Activated naive CD8-positive, alpha-beta T cell (primary cell): ENCODE data around the gene FGF23.
"Not testable (repeated sequence)": the region's sequence is repeated elsewhere in the genome, so short reads cannot be mapped to it uniquely, and the experiment has no call there.

Source experiments
- H3K27ac Mint-ChIP-seq: one replicate; pipeline ENCODE4 v1.8.0; 2021; ENCODE audit warnings: mixed read lengths
- H3K27me3 Mint-ChIP-seq: one replicate; pipeline ENCODE4 v1.8.0; 2021; ENCODE audit warnings: mixed read lengths
- H3K36me3 Mint-ChIP-seq: one replicate; pipeline ENCODE4 v1.8.0; 2021; ENCODE audit warnings: mixed read lengths
- H3K4me1 Mint-ChIP-seq: one replicate; pipeline ENCODE4 v1.8.0; 2021; ENCODE audit warnings: low read depth, mixed read lengths
- H3K4me3 Mint-ChIP-seq: one replicate; pipeline ENCODE4 v1.8.0; 2021; ENCODE audit warnings: mild to moderate bottlenecking, mixed read lengths
- H3K9me3 Mint-ChIP-seq: one replicate; pipeline ENCODE4 v1.8.0; 2021; ENCODE audit warnings: low read depth, mixed read lengths

The FGF23 gene

DNA sequence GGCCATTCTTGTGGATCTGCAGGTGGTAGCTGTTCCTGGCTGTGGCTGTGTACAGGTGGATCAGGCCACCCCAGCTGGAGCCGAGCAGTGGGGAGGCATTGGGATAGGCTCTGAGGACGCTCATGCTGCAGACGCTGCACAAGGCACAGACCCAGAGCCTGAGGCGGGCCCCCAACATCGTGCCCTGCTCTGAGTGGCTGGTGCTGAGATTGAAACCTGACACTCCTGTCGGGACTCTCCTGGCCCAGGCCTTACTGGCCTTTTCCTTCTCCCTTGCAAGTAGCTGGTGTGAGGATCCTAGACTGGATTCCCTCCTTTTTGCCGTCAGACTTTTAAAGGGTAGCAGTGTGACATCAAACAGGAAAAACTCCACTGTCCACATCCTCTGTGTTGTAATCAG lies at the start of gene FGF23:
TSS of gene FGF23 (minus strand) at position 308 of the 400 bp plus-strand sequence. CDS start at position 178, 130 bp downstream.
- H3K9me3 Mint-ChIP-seq = no peaks in the 10 kb centered on the region
- H3K27me3 Mint-ChIP-seq = peaks cover 6% of the 10 kb centered on the region
- no peaks in the 10 kb centered on the region for H3K4me1 Mint-ChIP-seq
- no peak within 1 kb of the TSS for H3K4me3 Mint-ChIP-seq
- no peaks in the 10 kb centered on the region for H3K36me3 Mint-ChIP-seq
- no peak within 1 kb of the TSS for H3K27ac Mint-ChIP-seq

GRCh38 chr12:4424422-4424821 lies 44.9 kb upstream of the FGF23 start:
- no peak overlapping the region for H3K27ac Mint-ChIP-seq
- H3K4me1 Mint-ChIP-seq = no peaks in the 10 kb centered on the region
- H3K4me3 Mint-ChIP-seq = no peak overlapping the region
- no peaks in the 10 kb centered on the region for H3K36me3 Mint-ChIP-seq
- no peaks in the 10 kb centered on the region for H3K9me3 Mint-ChIP-seq
- peaks cover 3% of the 10 kb centered on the region for H3K27me3 Mint-ChIP-seq

DNA sequence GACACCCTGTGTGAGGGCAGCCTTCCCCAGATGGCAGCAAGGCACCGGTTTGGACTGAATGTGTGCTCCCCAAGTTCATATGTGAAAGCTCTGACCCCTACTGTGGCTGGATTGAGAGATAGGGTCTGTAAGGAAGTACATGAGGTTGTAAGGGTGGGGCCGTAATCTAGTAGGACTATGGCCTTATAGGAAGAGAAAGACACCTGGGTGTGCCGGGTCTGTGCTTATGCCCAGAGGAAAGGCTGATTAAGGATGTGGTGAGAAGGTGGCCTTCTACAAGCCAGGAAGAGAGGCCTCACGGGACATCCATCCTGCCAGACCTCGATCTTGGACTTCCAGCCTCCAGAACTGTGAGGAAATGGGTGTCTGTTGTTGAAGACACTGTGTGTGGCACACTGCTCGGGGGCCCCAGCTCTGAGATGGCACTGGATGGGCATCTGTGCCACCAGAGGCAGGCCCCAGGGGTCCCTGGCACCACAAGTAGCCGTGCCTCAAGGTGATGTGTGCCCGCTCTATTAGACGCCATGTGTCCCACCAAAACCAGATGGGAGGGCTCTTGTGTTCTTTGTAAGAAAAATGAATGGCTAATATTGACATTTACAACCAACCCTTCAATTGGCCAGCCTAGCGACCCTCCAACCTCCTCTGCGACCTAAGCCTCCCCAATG lies 44.1 kb upstream of the FGF23 start:
- H3K27ac Mint-ChIP-seq = no peak overlapping the region
- no peaks in the 10 kb centered on the region for H3K36me3 Mint-ChIP-seq
- no peak overlapping the region for H3K4me3 Mint-ChIP-seq
- H3K4me1 Mint-ChIP-seq = no peaks in the 10 kb centered on the region
- no peaks in the 10 kb centered on the region for H3K9me3 Mint-ChIP-seq
- H3K27me3 Mint-ChIP-seq = peaks cover 6% of the 10 kb centered on the region

- Mint-ChIP-seq H3K4me3 (no peak overlapping the region), H3K36me3 (no peaks in the 10 kb centered on the region), H3K27ac (no peak overlapping the region), H3K9me3 (no peaks in the 10 kb centered on the region), H3K4me1 (no peaks in the 10 kb centered on the region), H3K27me3 (peaks cover 5% of the 10 kb centered on the region)
Measured at GRCh38 chr12:4422985-4423384, 43.5 kb upstream of the FGF23 start.

- Mint-ChIP-seq H3K4me1 (no peaks in the 10 kb centered on the region), H3K27ac (no peak overlapping the region), H3K4me3 (no peak overlapping the region), H3K36me3 (no peaks in the 10 kb centered on the region), H3K27me3 (peaks cover 5% of the 10 kb centered on the region), H3K9me3 (no peaks in the 10 kb centered on the region)
Measured at GRCh38 chr12:4421590-4422031, 42.1 kb upstream of the FGF23 start.

- Mint-ChIP-seq H3K4me1 (peaks cover 3% of the 10 kb centered on the region), H3K27ac (no peak overlapping the region), H3K36me3 (no peaks in the 10 kb centered on the region), H3K27me3 (peaks cover 8% of the 10 kb centered on the region), H3K9me3 (no peaks in the 10 kb centered on the region), H3K4me3 (no peak overlapping the region)
Measured at GRCh38 chr12:4420138-4420670, 40.7 kb upstream of the FGF23 start.

DNA sequence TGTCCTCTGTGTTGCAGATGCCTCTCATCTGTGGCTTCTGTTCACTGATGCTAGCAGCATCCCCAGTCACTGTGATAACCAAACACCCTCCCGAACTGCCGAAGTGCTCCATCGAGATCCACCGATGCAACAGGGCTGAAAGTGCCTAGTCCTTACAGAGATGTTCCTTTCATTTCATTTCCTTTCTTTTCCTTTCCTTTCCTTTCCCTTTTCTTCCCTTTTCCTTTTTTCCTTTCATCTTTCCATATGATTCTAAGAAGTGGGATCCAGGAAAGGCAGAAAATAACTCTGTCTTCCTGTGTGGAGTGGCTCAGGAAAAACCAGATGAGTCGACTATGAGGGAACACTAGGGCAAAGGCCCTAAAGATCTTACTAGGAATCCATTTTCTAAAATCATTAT lies 39.4 kb upstream of the FGF23 start:
- peaks cover 8% of the 10 kb centered on the region for H3K27me3 Mint-ChIP-seq
- no peak overlapping the region for H3K27ac Mint-ChIP-seq
- no peak overlapping the region for H3K4me3 Mint-ChIP-seq
- no peaks in the 10 kb centered on the region for H3K36me3 Mint-ChIP-seq
- peaks cover 4% of the 10 kb centered on the region for H3K4me1 Mint-ChIP-seq
- H3K9me3 Mint-ChIP-seq = no peaks in the 10 kb centered on the region

DNA sequence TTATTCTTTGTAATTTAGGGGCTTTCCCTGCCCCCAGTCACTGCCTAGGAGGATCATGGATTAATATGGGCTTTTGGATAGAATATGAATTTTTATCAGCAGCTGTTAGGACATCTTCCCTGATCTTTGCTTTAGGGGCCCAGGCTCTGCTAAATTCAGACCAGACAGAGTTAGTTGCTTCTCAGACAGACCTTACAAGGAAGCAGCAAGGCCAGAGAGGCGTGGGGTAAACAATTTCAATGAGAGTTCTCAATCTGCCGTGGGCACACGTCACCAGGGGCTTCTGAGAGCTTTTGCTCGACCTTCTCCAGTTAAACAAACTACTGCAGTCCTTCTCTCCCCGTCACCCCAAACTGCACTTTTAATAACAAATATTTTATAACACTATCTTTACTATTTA lies 38.4 kb upstream of the FGF23 start:
- H3K4me3 Mint-ChIP-seq = no peak overlapping the region
- H3K27ac Mint-ChIP-seq = no peak overlapping the region
- peaks cover 4% of the 10 kb centered on the region for H3K4me1 Mint-ChIP-seq
- no peaks in the 10 kb centered on the region for H3K9me3 Mint-ChIP-seq
- peaks cover 8% of the 10 kb centered on the region for H3K27me3 Mint-ChIP-seq
- no peaks in the 10 kb centered on the region for H3K36me3 Mint-ChIP-seq

GRCh38 chr12:4417455-4417854 lies 37.9 kb upstream of the FGF23 start:
- H3K27me3 Mint-ChIP-seq = peaks cover 8% of the 10 kb centered on the region
- H3K27ac Mint-ChIP-seq = no peak overlapping the region
- peaks cover 4% of the 10 kb centered on the region for H3K4me1 Mint-ChIP-seq
- H3K4me3 Mint-ChIP-seq = no peak overlapping the region
- no peaks in the 10 kb centered on the region for H3K36me3 Mint-ChIP-seq
- H3K9me3 Mint-ChIP-seq = no peaks in the 10 kb centered on the region

DNA sequence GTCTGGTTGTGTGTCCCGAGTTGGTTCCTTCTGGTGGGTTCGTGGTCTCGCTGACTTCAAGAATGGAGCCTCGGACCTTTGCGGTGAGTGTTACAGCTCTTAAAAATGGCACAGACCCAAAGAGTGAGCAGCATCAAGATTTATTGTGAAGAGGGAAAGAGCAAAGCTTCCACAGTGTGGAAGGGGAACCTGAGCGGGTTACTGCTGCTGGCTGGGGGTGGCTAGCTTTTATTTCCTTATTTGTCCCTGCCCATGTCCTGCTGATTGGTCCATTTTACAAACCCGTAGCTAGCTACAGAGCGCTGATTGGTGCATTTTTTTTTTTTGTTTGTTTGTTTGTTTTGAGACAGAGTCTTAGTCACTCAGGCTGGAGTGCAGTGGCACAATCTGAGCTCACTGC lies 36.8 kb upstream of the FGF23 start:
- no peak overlapping the region for H3K27ac Mint-ChIP-seq
- peaks cover 7% of the 10 kb centered on the region for H3K27me3 Mint-ChIP-seq
- no peaks in the 10 kb centered on the region for H3K36me3 Mint-ChIP-seq
- H3K9me3 Mint-ChIP-seq = no peaks in the 10 kb centered on the region
- no peak overlapping the region for H3K4me3 Mint-ChIP-seq
- peaks cover 4% of the 10 kb centered on the region for H3K4me1 Mint-ChIP-seq

DNA sequence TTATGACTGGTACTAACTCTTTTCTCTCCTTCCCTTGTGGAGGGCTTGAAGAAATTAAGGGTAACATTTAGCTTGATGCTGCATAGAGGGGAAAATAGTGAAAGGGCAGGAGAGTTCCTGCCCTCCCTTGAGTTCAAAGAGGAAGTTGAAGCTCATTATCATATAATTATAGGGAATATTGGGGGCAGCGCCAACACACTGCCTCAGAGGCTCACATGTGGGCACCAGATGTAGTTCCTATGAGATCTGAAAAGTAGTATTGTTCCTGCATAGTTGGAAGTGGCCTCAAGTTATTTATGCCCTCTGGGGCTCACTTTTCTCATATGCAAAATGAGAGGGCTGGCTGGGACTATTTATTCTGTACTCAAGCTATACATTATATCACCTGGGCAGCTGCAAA lies 33.0 kb upstream of the FGF23 start:
- Mint-ChIP-seq H3K27me3 (peaks cover 4% of the 10 kb centered on the region), H3K4me3 (no peak overlapping the region), H3K36me3 (no peaks in the 10 kb centered on the region), H3K27ac (no peak overlapping the region), H3K9me3 (no peaks in the 10 kb centered on the region), H3K4me1 (peaks cover 4% of the 10 kb centered on the region)

- no peak overlapping the region for H3K27ac Mint-ChIP-seq
- H3K4me1 Mint-ChIP-seq = peaks cover 4% of the 10 kb centered on the region
- no peaks in the 10 kb centered on the region for H3K36me3 Mint-ChIP-seq
- H3K4me3 Mint-ChIP-seq = no peak overlapping the region
- peaks cover 4% of the 10 kb centered on the region for H3K27me3 Mint-ChIP-seq
- no peaks in the 10 kb centered on the region for H3K9me3 Mint-ChIP-seq
Measured at GRCh38 chr12:4412056-4412455, 32.5 kb upstream of the FGF23 start.

DNA sequence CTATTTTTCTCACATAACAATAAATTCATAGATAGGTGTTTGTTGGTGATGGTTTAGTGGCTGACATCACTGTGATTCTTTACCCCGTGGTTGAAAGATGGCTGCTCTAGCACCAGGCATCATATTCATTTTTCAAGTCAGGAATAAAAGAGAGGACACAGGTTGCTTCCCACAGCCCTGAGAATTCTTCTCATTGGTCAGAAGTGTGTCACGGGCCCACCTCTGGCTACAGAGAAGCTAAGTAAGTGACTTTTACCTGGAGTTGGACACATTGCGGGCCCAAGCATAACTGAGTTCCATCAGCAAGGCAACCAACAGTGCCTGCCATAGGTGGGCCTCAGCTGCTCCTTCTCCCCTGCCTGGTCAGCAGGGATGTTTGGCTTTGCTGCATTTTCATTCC lies 27.6 kb upstream of the FGF23 start:
- Mint-ChIP-seq H3K36me3 (no peaks in the 10 kb centered on the region), H3K27me3 (peaks cover 2% of the 10 kb centered on the region), H3K4me1 (no peaks in the 10 kb centered on the region), H3K9me3 (no peaks in the 10 kb centered on the region), H3K27ac (no peak overlapping the region), H3K4me3 (no peak overlapping the region)

GRCh38 chr12:4404877-4405637 lies 25.5 kb upstream of the FGF23 start:
- H3K36me3 Mint-ChIP-seq, H3K4me3 Mint-ChIP-seq, H3K4me1 Mint-ChIP-seq, H3K27me3 Mint-ChIP-seq, H3K9me3 Mint-ChIP-seq: not testable (repeated sequence)
- H3K27ac Mint-ChIP-seq = peak overlapping the region; percentile 28

GRCh38 chr12:4402996-4403395 lies 23.5 kb upstream of the FGF23 start:
- H3K4me1 Mint-ChIP-seq = no peaks in the 10 kb centered on the region
- no peak overlapping the region for H3K4me3 Mint-ChIP-seq
- no peaks in the 10 kb centered on the region for H3K36me3 Mint-ChIP-seq
- H3K9me3 Mint-ChIP-seq = no peaks in the 10 kb centered on the region
- H3K27ac Mint-ChIP-seq = no peak overlapping the region
- peaks cover 9% of the 10 kb centered on the region for H3K27me3 Mint-ChIP-seq
